Adrenal gland (tissue), 5 donors: ENCODE measurements around the gene PCGF2.

Experiments
- POLR2A ChIP-seq, 2 donors: fragments of 450-650 bp; IDR thresholded peaks; one replicate each; pipeline ENCODE4 v1.6.1; 2017; ENCODE audit warnings: antibody characterized with exemption in 2 of 2, mild to moderate bottlenecking in 2 of 2, moderate library complexity in 1 of 2
- TF ChIP-seq, protein P1 (sequence below), 6 experiments: fragments of 450-650 bp in 4 of 6; fragments of 200-600 bp in 2 of 6; sonication (generic) in 1 of 6; IDR thresholded peaks; 1 replicate in 5 of 6; 2 replicates in 1 of 6; pipeline versions ENCODE4 v1.5.1 to v1.8.0; 2016 to 2021; ENCODE audit warnings: antibody characterized with exemption in 6 of 6, mild to moderate bottlenecking in 2 of 6, moderate library complexity in 1 of 6
- donor health status: DM: no; HTN: no; CAD: no.

DNA sequence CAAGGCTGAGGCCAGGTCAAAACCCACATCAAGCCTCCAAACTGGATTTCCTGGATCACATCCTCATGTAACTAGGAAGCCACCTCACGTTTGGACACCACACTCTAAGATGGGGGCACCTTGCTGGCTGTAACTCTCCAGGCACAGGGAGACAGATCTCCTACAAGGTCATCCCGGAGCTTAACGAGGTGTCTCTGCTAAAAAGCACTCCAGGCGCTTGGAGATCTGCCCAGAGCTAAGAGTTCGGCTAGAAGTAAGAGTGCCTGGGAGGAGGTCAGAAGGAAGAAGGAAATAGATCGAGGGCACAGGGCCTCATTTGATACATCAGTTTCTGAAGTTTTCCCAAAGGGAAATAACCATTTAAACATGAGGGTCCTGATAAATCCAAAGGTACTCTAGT is 20.3 kb upstream of the PCGF2 start:
- TF ChIP-seq, protein P1, sequence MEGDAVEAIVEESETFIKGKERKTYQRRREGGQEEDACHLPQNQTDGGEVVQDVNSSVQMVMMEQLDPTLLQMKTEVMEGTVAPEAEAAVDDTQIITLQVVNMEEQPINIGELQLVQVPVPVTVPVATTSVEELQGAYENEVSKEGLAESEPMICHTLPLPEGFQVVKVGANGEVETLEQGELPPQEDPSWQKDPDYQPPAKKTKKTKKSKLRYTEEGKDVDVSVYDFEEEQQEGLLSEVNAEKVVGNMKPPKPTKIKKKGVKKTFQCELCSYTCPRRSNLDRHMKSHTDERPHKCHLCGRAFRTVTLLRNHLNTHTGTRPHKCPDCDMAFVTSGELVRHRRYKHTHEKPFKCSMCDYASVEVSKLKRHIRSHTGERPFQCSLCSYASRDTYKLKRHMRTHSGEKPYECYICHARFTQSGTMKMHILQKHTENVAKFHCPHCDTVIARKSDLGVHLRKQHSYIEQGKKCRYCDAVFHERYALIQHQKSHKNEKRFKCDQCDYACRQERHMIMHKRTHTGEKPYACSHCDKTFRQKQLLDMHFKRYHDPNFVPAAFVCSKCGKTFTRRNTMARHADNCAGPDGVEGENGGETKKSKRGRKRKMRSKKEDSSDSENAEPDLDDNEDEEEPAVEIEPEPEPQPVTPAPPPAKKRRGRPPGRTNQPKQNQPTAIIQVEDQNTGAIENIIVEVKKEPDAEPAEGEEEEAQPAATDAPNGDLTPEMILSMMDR (IDR thresholded peaks at IDR 0.05), result no peak
- TF ChIP-seq POLR2A (IDR thresholded peaks at IDR 0.05), result no peak
